NCI-H146 (cell line): ENCODE results near the gene FAM171A1.

Experiments
- DNase-seq: peaks from one replicate; lab custom pipeline; 2025; lab: John Stamatoyannopoulos, UW

The FAM171A1 gene

DNA sequence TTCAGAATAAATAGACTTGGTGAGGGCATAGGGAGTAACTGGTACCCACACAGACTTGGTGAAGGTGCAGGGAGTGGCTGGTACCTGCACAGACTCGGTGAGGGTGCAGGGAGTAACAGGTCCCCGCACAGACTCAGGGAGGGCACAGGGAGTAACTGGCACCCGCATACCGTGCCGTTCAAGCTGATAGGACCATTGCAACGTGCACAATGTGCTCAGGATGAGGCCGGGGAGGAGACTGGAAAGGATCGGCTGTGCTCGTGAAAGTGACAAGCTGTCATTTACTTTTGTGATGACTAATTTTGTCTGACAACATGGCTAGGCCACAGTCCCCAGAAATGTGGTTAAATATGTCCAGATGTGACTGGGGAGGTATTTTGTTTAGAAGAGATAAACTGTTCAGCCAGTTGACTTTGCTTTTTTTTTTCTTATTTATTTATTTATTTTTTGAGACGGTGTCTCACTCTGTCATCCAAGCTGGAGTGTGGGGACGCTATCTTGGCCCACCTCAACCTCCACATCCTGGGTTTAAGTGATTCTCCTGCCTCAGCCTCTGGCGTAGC, 126.4 kb downstream of the FAM171A1 start:
- no peak for DNase-seq

DNA sequence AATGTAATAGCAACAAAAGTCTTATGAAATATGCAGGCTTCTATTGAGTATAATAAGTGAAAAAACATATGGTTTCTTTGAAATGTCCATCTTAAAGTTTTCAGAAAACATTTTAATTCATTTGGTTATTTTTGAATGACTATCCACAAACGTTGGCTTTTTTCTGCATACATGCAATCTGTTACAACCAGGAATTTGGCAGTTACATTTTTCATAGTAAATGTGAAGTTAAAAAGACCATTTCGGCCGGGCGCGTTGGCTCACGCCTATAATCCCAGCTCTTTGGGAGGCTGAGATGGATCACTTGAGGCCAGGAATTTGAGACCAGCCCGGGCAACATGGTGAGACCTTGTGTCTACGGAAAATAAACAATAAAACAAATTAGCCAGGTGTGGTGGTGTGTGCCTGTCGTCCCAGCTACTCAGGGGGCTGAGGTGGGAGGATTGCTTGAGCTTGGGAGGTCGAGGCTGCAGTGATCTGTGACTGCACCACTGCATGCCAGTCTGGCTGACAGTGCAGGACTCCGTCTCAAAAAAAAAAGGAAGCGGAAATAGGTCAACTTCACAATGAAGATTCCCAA, 128.7 kb downstream of the FAM171A1 start:
- DNase-seq, result peak; percentile 15

DNA sequence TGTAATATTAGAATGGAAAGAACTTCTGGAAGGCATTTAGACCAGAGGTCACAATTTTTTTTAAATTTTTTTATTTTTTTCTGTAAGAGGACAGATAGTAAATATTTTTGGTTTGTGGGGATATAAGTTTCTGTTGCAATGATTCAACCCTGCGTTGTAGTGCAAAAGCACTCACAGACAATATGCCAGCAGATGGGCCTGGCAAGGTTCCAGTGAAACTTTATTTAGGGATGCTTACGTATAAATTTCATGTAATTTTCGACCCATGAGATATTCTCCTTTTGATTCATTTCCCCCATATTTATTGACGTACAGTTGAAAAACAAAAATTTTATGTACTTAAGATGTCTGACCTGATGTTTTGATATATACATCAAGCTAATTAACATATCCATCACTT, 129.8 kb downstream of the FAM171A1 start:
- no peak for DNase-seq

GRCh38 chr10:15238555-15239335, 132.3 kb downstream of the FAM171A1 start:
- no peak for DNase-seq

DNA sequence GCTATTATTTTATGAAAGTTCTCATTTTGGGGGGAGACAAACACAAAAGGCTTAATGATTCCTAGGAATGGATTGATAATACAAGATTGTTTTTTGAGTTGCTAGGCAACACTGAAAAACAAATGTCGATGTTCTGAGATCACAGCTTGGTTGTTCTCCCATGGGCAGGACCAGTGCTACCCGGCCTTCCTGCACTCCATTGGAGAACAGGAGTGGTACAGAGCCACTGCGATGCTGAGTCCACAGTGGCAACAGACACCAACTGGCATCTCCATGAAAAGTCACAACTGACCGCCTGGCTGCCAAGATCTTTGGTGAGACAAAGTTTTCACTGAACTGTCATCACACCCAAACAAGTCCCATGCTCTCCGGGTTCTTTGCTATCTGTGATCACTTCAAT, 133.7 kb downstream of the FAM171A1 start:
- DNase-seq, result no peak

GRCh38 chr10:15236340-15236739, 134.7 kb downstream of the FAM171A1 start:
- no peak for DNase-seq

GRCh38 chr10:15232279-15232678, 138.8 kb downstream of the FAM171A1 start:
- DNase-seq, result peak; percentile 32

DNA sequence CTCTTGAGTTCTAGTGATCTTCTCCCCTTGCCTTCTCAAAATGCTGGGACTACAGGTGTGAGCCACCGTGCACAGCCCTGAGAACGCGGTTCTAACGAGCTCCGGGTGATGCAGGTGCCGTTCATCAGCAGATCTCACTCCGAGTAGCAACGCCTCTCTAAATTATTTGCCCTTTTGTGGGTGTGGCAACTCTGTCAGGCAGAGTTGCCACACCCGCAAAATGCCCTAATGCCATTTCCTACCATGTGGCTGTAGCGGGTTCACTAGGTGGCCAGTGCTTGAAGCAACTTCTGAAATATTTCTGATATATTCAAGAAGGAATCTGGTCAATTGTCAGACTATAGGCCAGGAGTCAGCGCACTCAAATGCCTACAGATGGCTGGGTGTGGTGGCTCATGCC, 139.7 kb downstream of the FAM171A1 start:
- no peak for DNase-seq

DNA sequence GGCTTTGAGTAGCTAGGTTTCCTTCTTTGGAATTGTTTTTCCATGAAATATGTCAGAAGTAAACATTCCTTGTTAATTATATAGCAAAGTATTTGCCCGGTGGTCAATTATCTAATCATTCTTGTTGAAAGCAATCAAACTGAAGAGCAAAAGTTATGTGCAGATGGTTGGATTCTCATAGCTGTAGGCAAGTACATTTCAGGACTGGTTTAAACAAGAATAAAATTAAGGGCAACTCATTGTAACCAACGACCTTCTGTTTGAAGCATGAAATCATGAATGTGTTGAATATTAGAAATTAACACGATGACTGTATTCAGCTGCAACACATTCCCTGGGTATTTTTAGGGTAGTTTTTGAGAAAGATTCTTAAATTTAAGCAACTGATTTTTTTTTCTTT, 140.8 kb downstream of the FAM171A1 start:
- no peak for DNase-seq

DNA sequence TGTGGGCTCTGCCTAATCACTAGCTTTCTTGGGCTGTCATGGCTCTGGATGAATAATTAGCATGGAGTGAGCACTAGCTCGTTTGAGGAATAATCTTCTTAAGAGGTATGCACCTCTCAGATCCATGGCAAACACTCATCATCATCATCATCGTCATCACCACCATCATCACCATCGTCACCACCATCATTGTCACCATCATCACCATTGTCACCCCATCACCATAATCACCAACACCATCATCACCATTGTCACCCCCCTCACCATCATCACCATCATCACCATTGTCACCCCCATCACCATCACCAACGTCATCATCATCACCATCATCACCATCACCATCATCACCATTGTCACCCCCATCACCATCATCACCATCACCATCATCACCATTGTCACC, 141.8 kb downstream of the FAM171A1 start:
- DNase-seq, result no peak

- no peak for DNase-seq
These were observed 142.7 kb downstream of the FAM171A1 start for GRCh38 chr10:15228426-15228825.

DNA sequence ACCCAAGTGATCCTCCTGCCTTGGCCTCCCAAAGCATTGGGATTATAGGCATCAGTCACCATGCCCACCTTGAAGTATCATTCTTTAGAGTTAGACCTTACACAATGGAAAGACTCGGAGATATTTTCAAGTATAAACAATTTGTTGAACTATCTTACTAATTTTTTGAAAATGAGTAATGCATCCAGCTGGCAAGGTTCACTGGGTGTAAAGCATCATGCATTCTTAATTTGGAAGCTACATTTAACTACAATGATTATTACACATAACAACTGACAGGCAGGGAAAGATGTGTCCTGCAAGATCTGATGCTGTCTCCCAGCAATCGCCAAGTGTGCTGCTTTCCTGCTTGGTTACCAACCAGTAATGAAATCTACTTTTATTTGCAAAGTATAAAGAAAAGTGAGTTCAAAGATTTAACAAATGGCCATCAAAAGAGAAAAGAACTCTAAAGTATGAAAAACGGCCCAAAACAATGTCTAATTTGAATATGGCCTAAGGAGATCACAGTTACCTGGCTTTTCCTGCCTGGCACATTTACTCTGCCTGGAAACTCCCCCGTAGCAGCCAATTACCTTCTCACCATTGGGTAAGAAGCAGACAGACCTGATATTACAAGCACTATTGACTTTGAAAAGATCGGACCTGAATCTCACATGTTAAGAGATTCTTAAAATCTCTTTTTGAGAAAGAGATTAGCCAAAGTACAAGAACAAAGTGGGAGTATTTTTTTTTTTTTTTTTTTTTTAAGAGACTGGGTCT, 143.3 kb downstream of the FAM171A1 start:
- DNase-seq, result no peak

- DNase-seq, result no peak
These were observed 145.6 kb downstream of the FAM171A1 start for GRCh38 chr10:15225511-15225910.

GRCh38 chr10:15224948-15225347, 146.1 kb downstream of the FAM171A1 start:
- DNase-seq, result no peak

DNA sequence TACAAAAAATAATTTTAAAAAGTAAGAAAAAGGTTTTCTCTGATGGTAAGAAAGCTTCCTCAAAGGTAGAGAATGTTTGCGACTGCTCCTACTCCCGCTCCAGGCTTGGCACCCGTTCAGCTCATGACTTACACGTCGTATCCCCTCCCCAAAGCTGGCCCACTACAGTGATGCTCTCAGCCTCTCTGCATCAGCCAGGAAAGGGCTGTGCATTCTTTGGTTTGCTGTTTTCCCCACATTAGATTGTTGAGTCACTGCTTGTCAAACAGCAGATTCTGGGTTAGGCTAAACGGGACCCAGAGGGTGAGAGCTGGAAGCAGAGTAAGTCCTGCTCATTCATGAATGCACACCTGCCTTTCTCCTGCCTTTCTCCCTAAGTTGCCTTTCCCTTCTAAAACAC, 147.9 kb downstream of the FAM171A1 start:
- no peak for DNase-seq

- peak; percentile 56 for DNase-seq
These were observed 148.6 kb downstream of the FAM171A1 start for GRCh38 chr10:15222511-15222910.

DNA sequence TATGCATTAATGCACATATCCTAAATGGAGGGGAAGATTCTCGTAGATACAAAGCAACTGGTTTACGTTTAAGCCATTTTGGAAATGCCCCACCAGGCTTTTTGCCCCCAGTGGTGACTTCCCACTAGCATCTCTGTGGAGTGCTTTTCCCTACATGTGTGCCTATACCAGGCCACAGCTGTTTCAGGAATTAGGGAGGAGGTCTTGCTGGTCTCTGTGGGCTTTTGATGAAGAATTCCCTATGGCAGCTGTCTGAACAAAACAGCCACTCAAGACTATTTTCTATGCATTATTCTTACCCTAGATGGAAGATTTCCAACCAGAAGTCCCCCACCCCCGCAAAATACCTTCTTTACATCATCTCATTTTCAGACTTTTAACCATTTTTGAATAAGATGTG, 150.6 kb downstream of the FAM171A1 start:
- no peak for DNase-seq

GRCh38 chr10:15216700-15217099, 154.4 kb downstream of the FAM171A1 start:
- no peak for DNase-seq

- no peak for DNase-seq
These were observed 156.9 kb downstream of the FAM171A1 start for GRCh38 chr10:15214237-15214636.

DNA sequence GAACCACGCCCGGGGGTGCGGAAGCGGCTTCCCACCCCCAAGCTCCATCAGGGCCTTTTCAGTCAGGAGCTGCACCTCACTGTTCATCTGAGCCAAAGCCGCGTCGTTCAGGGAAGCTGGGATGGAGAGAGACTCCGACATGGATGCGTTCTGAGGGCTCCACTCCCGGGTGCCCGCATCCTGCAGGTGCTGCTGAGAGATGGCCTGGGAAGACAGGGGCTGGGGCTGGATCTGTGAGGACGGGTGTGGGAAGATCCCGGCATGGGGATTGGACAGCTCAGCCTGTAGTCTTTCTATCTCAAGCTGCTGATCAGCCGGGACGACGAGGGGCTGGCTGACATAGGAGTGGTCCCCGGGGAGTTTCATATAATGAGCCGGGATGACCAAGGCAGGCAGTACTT, 157.6 kb downstream of the FAM171A1 start:
- no peak for DNase-seq

DNA sequence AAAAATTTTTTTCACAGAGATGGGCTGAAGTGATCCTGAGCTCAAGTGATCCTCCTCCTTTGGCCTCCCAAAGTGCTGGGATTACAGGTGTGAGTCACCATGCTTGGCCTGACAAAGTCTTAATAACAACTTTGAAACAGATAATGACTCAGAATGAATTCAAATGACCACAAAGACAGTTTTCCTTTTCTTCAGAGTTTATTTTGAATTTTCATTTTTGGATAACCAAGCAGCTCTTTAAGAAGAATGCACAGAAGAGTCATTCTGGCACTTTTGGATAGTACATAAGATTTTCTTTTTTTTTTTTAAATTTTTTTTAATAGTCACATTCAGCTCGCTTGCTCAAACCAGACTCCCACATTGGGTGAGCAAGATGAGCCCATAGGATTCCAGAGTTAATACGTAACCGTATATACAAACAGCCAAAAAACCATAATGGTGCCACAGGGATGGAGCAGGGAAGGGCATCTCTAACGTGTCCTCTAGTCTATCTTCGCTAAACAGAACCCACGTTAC, 159.6 kb downstream of the FAM171A1 start:
- no peak for DNase-seq

DNA sequence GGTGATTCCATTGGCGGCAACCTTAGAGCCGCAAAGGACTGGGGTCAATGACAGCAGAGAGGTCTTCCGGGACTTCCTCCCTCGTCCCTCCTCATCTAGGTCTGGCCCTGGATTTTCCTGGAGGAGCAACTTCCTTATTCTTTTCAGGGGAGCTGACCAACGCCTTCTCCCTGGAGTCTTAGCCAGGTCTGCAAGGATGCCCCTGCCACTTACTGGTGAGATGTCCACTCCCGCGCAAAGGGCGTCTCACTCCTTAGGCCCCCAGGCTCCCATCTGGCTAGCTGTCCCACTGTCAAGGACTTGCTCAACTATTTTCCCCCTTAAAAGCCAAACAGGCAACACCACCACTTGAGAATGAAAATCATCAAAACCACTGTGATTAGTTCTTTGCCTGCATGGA, 160.6 kb downstream of the FAM171A1 start:
- DNase-seq, result no peak
